HG03520 (cell line): Measurements from ENCODE around the gene ADD1.
"Not testable (repeated sequence)": the region's sequence is repeated elsewhere in the genome, so short reads cannot be mapped to it uniquely, and the experiment has no call there.

Experiments used
- ATAC-seq: cut with Tn5 transposase; IDR thresholded peaks from one replicate; pipeline ENCODE4 v1.9.1; 2021; ENCODE audit warnings: mild to moderate bottlenecking, moderate library complexity; ENCODE audit not compliant: unreplicated experiment

Gene ADD1

GRCh38 chr4:2942532-2943363, 99.1 kb downstream of the ADD1 start:
- ATAC-seq, result no peak

- no peak for ATAC-seq
Observed at GRCh38 chr4:2943364-2944090, 99.9 kb downstream of the ADD1 start.

- no peak for ATAC-seq
Observed at GRCh38 chr4:2944091-2944482, 100.4 kb downstream of the ADD1 start.

- no peak for ATAC-seq
Observed at GRCh38 chr4:2944586-2945526, 101.2 kb downstream of the ADD1 start.

GRCh38 chr4:2945619-2946604, 102.3 kb downstream of the ADD1 start:
- not testable (repeated sequence) for ATAC-seq

- no peak for ATAC-seq
Observed at GRCh38 chr4:2946812-2947600, 103.4 kb downstream of the ADD1 start.

- ATAC-seq, result no peak
Observed at GRCh38 chr4:2947926-2948325, 104.3 kb downstream of the ADD1 start.

- ATAC-seq, result no peak
Observed at GRCh38 chr4:2948895-2949781, 105.5 kb downstream of the ADD1 start.

- no peak for ATAC-seq
Observed at GRCh38 chr4:2949782-2950125, 106.1 kb downstream of the ADD1 start.

GRCh38 chr4:2950221-2950989, 106.8 kb downstream of the ADD1 start:
- ATAC-seq, result no peak

GRCh38 chr4:2953496-2953895, 109.9 kb downstream of the ADD1 start:
- no peak for ATAC-seq

GRCh38 chr4:2954358-2955185, 110.9 kb downstream of the ADD1 start:
- ATAC-seq, result peak; percentile 46

GRCh38 chr4:2955186-2956044, 111.8 kb downstream of the ADD1 start:
- not testable (repeated sequence) for ATAC-seq

- ATAC-seq, result no peak
Observed at GRCh38 chr4:2958446-2958845, 114.8 kb downstream of the ADD1 start.

- not testable (repeated sequence) for ATAC-seq
Observed at GRCh38 chr4:2960450-2960849, 116.8 kb downstream of the ADD1 start.

- ATAC-seq, result no peak
Observed at GRCh38 chr4:2961421-2961810, 117.8 kb downstream of the ADD1 start.
